HCT116 (cell line): ENCODE measurements around the gene GAK.

ENCODE experiments used
- ATF3 ChIP-seq: IDR thresholded peaks from 2 replicates; pipeline ENCODE4 v1.6.1; 2012
- ELF1 ChIP-seq: IDR thresholded peaks from 2 replicates; pipeline ENCODE4 v1.6.1; 2012; ENCODE audit warnings: low read depth, borderline replicate concordance
- EZH2 ChIP-seq: fragments of 200-600 bp; sonication (generic); IDR thresholded peaks from 2 replicates; pipeline ENCODE4 v1.6.1; 2017; ENCODE audit warnings: antibody characterized with exemption, mixed run types
- JUND ChIP-seq: IDR thresholded peaks from 2 replicates; pipeline ENCODE4 v1.6.1; 2012
- POLR2A ChIP-seq: IDR thresholded peaks from 2 replicates; pipeline ENCODE4 v1.7.0; 2011; ENCODE audit warnings: borderline replicate concordance; ENCODE audit not compliant: insufficient read depth, insufficient read length; ENCODE audit errors: extremely low read depth
- POLR2AphosphoS5 ChIP-seq: IDR thresholded peaks from 2 replicates; pipeline ENCODE4 v1.6.1; 2011; ENCODE audit warnings: mild to moderate bottlenecking, low read depth, low read length, moderate library complexity
- RAD21 ChIP-seq: IDR thresholded peaks from 2 replicates; pipeline ENCODE4 v1.6.1; 2012; ENCODE audit warnings: low read depth, mild to moderate bottlenecking
- ZFX ChIP-seq: fragments of 450-650 bp; IDR thresholded peaks from 2 replicates; pipeline ENCODE4 v1.6.1; 2017
- TF ChIP-seq, protein P1 (sequence below), 3 experiments: fragments of 200-600 bp in 1 of 3; sonication (generic) in 1 of 3; IDR thresholded peaks in 2 of 3; conservative IDR thresholded peaks in 1 of 3; 2 replicates each; pipeline ENCODE4 v1.5.1; 2012 to 2017; ENCODE audit warnings: low read depth in 2 of 3, low read length in 2 of 3, antibody characterized with exemption in 1 of 3, borderline replicate concordance in 1 of 3, control low read depth in 1 of 3, mild to moderate bottlenecking in 1 of 3, mixed read lengths in 1 of 3, mixed run types in 1 of 3, moderate library complexity in 1 of 3; ENCODE audit not compliant: insufficient read depth in 1 of 3
- TF ChIP-seq, protein P2 (sequence below): IDR thresholded peaks from 2 replicates; pipeline ENCODE4 v1.6.1; 2012; ENCODE audit warnings: low read depth
- TF ChIP-seq, protein P3 (sequence below): IDR thresholded peaks from 2 replicates; pipeline ENCODE4 v1.6.1; 2012
- TF ChIP-seq, protein P4 (sequence below): IDR thresholded peaks from 2 replicates; pipeline ENCODE4 v1.6.1; 2011; ENCODE audit warnings: mild to moderate bottlenecking, low read length, moderate library complexity; ENCODE audit not compliant: insufficient replicate concordance; ENCODE audit errors: extremely low read depth

GRCh38 chr4:833156-833555, 99.0 kb downstream of the GAK start:
- TF ChIP-seq ZFX (no peak), POLR2A (no peak), POLR2AphosphoS5 (no peak), EZH2 (no peak), ATF3 (no peak), JUND (no peak), RAD21 (no peak), ELF1 (no peak)
- TF ChIP-seq, protein P1, sequence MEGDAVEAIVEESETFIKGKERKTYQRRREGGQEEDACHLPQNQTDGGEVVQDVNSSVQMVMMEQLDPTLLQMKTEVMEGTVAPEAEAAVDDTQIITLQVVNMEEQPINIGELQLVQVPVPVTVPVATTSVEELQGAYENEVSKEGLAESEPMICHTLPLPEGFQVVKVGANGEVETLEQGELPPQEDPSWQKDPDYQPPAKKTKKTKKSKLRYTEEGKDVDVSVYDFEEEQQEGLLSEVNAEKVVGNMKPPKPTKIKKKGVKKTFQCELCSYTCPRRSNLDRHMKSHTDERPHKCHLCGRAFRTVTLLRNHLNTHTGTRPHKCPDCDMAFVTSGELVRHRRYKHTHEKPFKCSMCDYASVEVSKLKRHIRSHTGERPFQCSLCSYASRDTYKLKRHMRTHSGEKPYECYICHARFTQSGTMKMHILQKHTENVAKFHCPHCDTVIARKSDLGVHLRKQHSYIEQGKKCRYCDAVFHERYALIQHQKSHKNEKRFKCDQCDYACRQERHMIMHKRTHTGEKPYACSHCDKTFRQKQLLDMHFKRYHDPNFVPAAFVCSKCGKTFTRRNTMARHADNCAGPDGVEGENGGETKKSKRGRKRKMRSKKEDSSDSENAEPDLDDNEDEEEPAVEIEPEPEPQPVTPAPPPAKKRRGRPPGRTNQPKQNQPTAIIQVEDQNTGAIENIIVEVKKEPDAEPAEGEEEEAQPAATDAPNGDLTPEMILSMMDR (IDR thresholded peaks at IDR 0.05 in 2 of 3, conservative IDR thresholded peaks at IDR 0.05 in 1 of 3; ENCODE audit: borderline replicate concordance in 1 of 3, insufficient read depth in 1 of 3, low read depth in 2 of 3, low read length in 2 of 3) = no peak
- TF ChIP-seq, protein P2, sequence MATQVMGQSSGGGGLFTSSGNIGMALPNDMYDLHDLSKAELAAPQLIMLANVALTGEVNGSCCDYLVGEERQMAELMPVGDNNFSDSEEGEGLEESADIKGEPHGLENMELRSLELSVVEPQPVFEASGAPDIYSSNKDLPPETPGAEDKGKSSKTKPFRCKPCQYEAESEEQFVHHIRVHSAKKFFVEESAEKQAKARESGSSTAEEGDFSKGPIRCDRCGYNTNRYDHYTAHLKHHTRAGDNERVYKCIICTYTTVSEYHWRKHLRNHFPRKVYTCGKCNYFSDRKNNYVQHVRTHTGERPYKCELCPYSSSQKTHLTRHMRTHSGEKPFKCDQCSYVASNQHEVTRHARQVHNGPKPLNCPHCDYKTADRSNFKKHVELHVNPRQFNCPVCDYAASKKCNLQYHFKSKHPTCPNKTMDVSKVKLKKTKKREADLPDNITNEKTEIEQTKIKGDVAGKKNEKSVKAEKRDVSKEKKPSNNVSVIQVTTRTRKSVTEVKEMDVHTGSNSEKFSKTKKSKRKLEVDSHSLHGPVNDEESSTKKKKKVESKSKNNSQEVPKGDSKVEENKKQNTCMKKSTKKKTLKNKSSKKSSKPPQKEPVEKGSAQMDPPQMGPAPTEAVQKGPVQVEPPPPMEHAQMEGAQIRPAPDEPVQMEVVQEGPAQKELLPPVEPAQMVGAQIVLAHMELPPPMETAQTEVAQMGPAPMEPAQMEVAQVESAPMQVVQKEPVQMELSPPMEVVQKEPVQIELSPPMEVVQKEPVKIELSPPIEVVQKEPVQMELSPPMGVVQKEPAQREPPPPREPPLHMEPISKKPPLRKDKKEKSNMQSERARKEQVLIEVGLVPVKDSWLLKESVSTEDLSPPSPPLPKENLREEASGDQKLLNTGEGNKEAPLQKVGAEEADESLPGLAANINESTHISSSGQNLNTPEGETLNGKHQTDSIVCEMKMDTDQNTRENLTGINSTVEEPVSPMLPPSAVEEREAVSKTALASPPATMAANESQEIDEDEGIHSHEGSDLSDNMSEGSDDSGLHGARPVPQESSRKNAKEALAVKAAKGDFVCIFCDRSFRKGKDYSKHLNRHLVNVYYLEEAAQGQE = no peak
- TF ChIP-seq, protein P3, sequence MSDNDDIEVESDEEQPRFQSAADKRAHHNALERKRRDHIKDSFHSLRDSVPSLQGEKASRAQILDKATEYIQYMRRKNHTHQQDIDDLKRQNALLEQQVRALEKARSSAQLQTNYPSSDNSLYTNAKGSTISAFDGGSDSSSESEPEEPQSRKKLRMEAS = no peak
- TF ChIP-seq, protein P4, sequence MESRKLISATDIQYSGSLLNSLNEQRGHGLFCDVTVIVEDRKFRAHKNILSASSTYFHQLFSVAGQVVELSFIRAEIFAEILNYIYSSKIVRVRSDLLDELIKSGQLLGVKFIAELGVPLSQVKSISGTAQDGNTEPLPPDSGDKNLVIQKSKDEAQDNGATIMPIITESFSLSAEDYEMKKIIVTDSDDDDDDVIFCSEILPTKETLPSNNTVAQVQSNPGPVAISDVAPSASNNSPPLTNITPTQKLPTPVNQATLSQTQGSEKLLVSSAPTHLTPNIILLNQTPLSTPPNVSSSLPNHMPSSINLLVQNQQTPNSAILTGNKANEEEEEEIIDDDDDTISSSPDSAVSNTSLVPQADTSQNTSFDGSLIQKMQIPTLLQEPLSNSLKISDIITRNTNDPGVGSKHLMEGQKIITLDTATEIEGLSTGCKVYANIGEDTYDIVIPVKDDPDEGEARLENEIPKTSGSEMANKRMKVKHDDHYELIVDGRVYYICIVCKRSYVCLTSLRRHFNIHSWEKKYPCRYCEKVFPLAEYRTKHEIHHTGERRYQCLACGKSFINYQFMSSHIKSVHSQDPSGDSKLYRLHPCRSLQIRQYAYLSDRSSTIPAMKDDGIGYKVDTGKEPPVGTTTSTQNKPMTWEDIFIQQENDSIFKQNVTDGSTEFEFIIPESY = no peak
